ENCODE data around the gene SIRT1. TPM values are rescaled to one million over a fixed set of nuclear protein-coding genes. Genes with fewer than 3 reads are reported as not detected.
"Not testable (repeated sequence)": the region's sequence is repeated elsewhere in the genome, so short reads cannot be mapped to it uniquely, and the experiment has no call there.

Gene SIRT1
- total and polyA plus RNA-seq, 9 donors, result 14.0 to 25.3 (median 19.1) TPM

DNA sequence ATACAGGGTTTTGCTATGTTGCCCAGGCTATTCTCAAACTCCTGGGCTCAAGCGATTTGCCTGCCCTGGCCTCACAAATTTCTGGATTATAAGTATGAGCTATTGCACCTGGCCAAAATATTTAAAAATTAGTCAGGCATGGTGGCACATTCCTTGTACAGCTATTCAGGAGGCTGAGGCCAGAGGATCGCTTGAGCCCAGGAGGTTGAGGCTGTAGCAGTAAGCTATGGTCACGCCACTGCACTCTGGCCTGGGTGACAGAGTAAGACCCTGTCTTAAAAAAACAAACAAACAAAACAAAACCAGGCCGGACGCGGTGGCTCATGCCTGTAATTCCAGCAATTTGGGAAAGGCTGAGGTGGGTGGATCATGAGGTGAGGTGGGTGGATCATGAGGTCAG lies 14.5 kb upstream of the SIRT1 start:
- DNase-seq, result no peak
- no peaks in the 10 kb centered on the region for H3K36me3 ChIP-seq (ENCODE audit: control insufficient read depth, insufficient read depth, low read length)
- WGBS (ENCODE audit: insufficient coverage), result 100% methylated on average over 1 of the region's 6 CpGs

GRCh38 chr10:67875340-67876238 lies 8.9 kb upstream of the SIRT1 start:
- H3K9me3 ChIP-seq (replicated peaks; ENCODE audit: control insufficient read depth, low read depth, low read length), result no peaks in the 10 kb centered on the region
- no peak overlapping the region for H3K4me3 ChIP-seq (ENCODE audit: low read length)
- H3K36me3 ChIP-seq (ENCODE audit: control insufficient read depth, insufficient read depth, low read length), result no peaks in the 10 kb centered on the region
- no peaks in the 10 kb centered on the region for H3K27me3 ChIP-seq (ENCODE audit: control insufficient read depth, insufficient read depth, low read length)
- H3K4me1 ChIP-seq (ENCODE audit: control insufficient read depth, insufficient read depth, low read length), result no peaks in the 10 kb centered on the region
- no peak for DNase-seq
- WGBS (ENCODE audit: insufficient coverage), result no CpG with 5 or more reads among the region's 3 CpGs
- no peak overlapping the region for H3K27ac ChIP-seq (ENCODE audit: low read length)

More for the DNA sequence above, 14.5 kb upstream of the SIRT1 start:
- no peaks in the 10 kb centered on the region for H3K9me3 ChIP-seq (replicated peaks; ENCODE audit: control insufficient read depth, low read depth, low read length)
- H3K27me3 ChIP-seq (ENCODE audit: control insufficient read depth, insufficient read depth, low read length), result no peaks in the 10 kb centered on the region
- H3K4me3 ChIP-seq (ENCODE audit: low read length), result no peak overlapping the region
- H3K4me1 ChIP-seq (ENCODE audit: control insufficient read depth, insufficient read depth, low read length), result no peaks in the 10 kb centered on the region
- H3K27ac ChIP-seq (ENCODE audit: low read length), result no peak overlapping the region

GRCh38 chr10:67877421-67877820 lies 7.0 kb upstream of the SIRT1 start:
- H3K36me3 ChIP-seq (ENCODE audit: control insufficient read depth, insufficient read depth, low read length); DNase-seq; H3K4me1 ChIP-seq (ENCODE audit: control insufficient read depth, insufficient read depth, low read length); H3K27me3 ChIP-seq (ENCODE audit: control insufficient read depth, insufficient read depth, low read length); H3K27ac ChIP-seq (ENCODE audit: low read length); H3K4me3 ChIP-seq (ENCODE audit: low read length); H3K9me3 ChIP-seq (replicated peaks; ENCODE audit: control insufficient read depth, low read depth, low read length): not testable (repeated sequence)
- 90% methylated on average over 5 of the region's 11 CpGs for WGBS (ENCODE audit: insufficient coverage)

- Histone ChIP-seq H3K27me3 (ENCODE audit: control insufficient read depth, insufficient read depth, low read length) (no peaks in the 10 kb centered on the region), H3K36me3 (ENCODE audit: control insufficient read depth, insufficient read depth, low read length) (no peaks in the 10 kb centered on the region), H3K9me3 (replicated peaks; ENCODE audit: control insufficient read depth, low read depth, low read length) (no peaks in the 10 kb centered on the region), H3K4me1 (ENCODE audit: control insufficient read depth, insufficient read depth, low read length) (no peaks in the 10 kb centered on the region), H3K27ac (ENCODE audit: low read length) (no peak overlapping the region), H3K4me3 (ENCODE audit: low read length) (no peak overlapping the region)
- 89% methylated on average over 1 of the region's 7 CpGs for WGBS (ENCODE audit: insufficient coverage)
- no peak for DNase-seq
Measured at GRCh38 chr10:67878133-67878532, 6.3 kb upstream of the SIRT1 start.

- H3K27ac ChIP-seq (ENCODE audit: low read length), result peak overlapping the region; percentile 97
- H3K9me3 ChIP-seq (replicated peaks; ENCODE audit: control insufficient read depth, low read depth, low read length), result no peaks in the 10 kb centered on the region
- no CpG with 5 or more reads among the region's 13 CpGs for WGBS (ENCODE audit: insufficient coverage)
- H3K27me3 ChIP-seq (ENCODE audit: control insufficient read depth, insufficient read depth, low read length), result no peaks in the 10 kb centered on the region
- DNase-seq, result no peak
- H3K4me3 ChIP-seq (ENCODE audit: low read length), result peak overlapping the region; percentile 91
- peaks cover 10% of the 10 kb centered on the region for H3K36me3 ChIP-seq (ENCODE audit: control insufficient read depth, insufficient read depth, low read length)
- H3K4me1 ChIP-seq (ENCODE audit: control insufficient read depth, insufficient read depth, low read length), result peaks cover 8% of the 10 kb centered on the region
Measured at GRCh38 chr10:67883710-67884312, 645 bp upstream of the SIRT1 start.

DNA sequence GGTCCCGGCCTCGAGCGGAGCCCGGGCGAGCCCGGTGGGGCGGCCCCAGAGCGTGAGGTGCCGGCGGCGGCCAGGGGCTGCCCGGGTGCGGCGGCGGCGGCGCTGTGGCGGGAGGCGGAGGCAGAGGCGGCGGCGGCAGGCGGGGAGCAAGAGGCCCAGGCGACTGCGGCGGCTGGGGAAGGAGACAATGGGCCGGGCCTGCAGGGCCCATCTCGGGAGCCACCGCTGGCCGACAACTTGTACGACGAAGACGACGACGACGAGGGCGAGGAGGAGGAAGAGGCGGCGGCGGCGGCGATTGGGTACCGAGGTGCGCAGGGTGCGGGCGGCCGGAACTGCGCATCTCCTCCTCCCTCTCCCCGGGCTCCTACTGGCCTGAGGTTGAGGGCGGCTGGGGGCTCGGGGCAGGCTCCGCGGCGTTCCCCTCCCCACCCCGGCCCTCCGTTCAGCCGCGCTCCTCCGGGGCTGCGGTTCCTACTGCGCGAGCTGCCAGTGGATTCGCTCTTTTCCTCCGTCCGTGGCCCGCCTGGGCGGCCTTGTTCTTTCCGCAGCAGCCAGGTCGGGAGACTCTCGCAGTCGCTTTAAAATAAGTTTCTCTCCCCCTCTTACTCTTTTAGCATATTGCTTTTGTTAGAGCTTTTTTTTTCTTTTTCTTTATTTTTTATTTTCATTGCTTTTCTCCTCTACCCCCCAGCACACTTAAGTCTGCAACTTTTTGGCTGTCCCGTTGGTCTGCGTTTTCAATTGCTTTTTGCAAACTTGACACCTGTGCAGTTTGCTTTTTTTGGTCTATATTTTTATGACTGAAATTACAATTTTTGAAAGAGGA lies 600 bp downstream of the SIRT1 start:
- Histone ChIP-seq H3K36me3 (ENCODE audit: control insufficient read depth, insufficient read depth, low read length) (peaks cover 16% of the 10 kb centered on the region), H3K4me1 (ENCODE audit: control insufficient read depth, insufficient read depth, low read length) (peaks cover 8% of the 10 kb centered on the region), H3K27me3 (ENCODE audit: control insufficient read depth, insufficient read depth, low read length) (no peaks in the 10 kb centered on the region), H3K4me3 (ENCODE audit: low read length) (peak overlapping the region; percentile 91), H3K9me3 (replicated peaks; ENCODE audit: control insufficient read depth, low read depth, low read length) (no peaks in the 10 kb centered on the region), H3K27ac (ENCODE audit: low read length) (peak overlapping the region; percentile 97)
- peak; percentile 93 for DNase-seq
- WGBS (ENCODE audit: insufficient coverage), result under 1% methylated on average over 62 of the region's 73 CpGs

GRCh38 chr10:67893637-67894036 lies 9.2 kb downstream of the SIRT1 start:
- Histone ChIP-seq H3K27me3 (ENCODE audit: control insufficient read depth, insufficient read depth, low read length) (no peaks in the 10 kb centered on the region), H3K27ac (ENCODE audit: low read length) (no peak overlapping the region), H3K4me3 (ENCODE audit: low read length) (no peak overlapping the region), H3K36me3 (ENCODE audit: control insufficient read depth, insufficient read depth, low read length) (peaks cover 59% of the 10 kb centered on the region), H3K4me1 (ENCODE audit: control insufficient read depth, insufficient read depth, low read length) (no peaks in the 10 kb centered on the region), H3K9me3 (replicated peaks; ENCODE audit: control insufficient read depth, low read depth, low read length) (no peaks in the 10 kb centered on the region)
- 92% methylated on average over 2 of the region's 14 CpGs for WGBS (ENCODE audit: insufficient coverage)
- DNase-seq, result no peak

- Histone ChIP-seq H3K36me3 (ENCODE audit: control insufficient read depth, insufficient read depth, low read length) (peaks cover 30% of the 10 kb centered on the region), H3K4me3 (ENCODE audit: low read length) (no peak overlapping the region), H3K4me1 (ENCODE audit: control insufficient read depth, insufficient read depth, low read length) (no peaks in the 10 kb centered on the region), H3K27ac (ENCODE audit: low read length) (no peak overlapping the region), H3K9me3 (replicated peaks; ENCODE audit: control insufficient read depth, low read depth, low read length) (no peaks in the 10 kb centered on the region), H3K27me3 (ENCODE audit: control insufficient read depth, insufficient read depth, low read length) (no peaks in the 10 kb centered on the region)
- WGBS (ENCODE audit: insufficient coverage), result 89% methylated on average over 7 of the region's 7 CpGs
- no peak for DNase-seq
Measured at GRCh38 chr10:67903581-67903980, 19.1 kb downstream of the SIRT1 start.

- WGBS (ENCODE audit: insufficient coverage), result 91% methylated on average over 1 of the region's 2 CpGs
- Histone ChIP-seq H3K27me3 (ENCODE audit: control insufficient read depth, insufficient read depth, low read length) (no peaks in the 10 kb centered on the region), H3K36me3 (ENCODE audit: control insufficient read depth, insufficient read depth, low read length) (peaks cover 38% of the 10 kb centered on the region), H3K27ac (ENCODE audit: low read length) (no peak overlapping the region), H3K4me1 (ENCODE audit: control insufficient read depth, insufficient read depth, low read length) (no peaks in the 10 kb centered on the region), H3K9me3 (replicated peaks; ENCODE audit: control insufficient read depth, low read depth, low read length) (no peaks in the 10 kb centered on the region), H3K4me3 (ENCODE audit: low read length) (no peak overlapping the region)
- DNase-seq, result no peak
Measured at GRCh38 chr10:67912331-67912946, 28.0 kb downstream of the SIRT1 start.
